Left lobe of liver (tissue), 2 donors: ENCODE results near the gene FAM107A. TPM values are rescaled to one million over a fixed set of nuclear protein-coding genes. Genes with fewer than 3 reads are reported as not detected.

Source experiments
- ATAC-seq: fragments of 200-7000 bp; cut with Tn5 transposase; one replicate; pipeline ENCODE4 v1.9.1; 2020; ENCODE audit warnings: mild to moderate bottlenecking, moderate library complexity
- DNase-seq: peaks from one replicate; pipeline ENCODE4 v3.0.0-alpha.2; 2020; ENCODE audit warnings: low spot score
- total RNA-seq: library from RNA; stranded (reverse); gene quantifications from one replicate; pipeline ENCODE4 v1.2.1, GENCODE V29; 2021
- donor health status: DM: no; HTN: no; CAD: no; lungs with moderate emphysema.
- donor health status: DM: no; HTN: yes; CAD: no.

FAM107A gene
- total RNA-seq, 1 donor from 2014 or later: 0.88 TPM

- peak; percentile 79 for DNase-seq
- ATAC-seq: peak; percentile 79
These were observed 16.9 kb upstream of the FAM107A start for GRCh38 chr3:58594117-58594516.

GRCh38 chr3:58591517-58592510 is 14.6 kb upstream of the FAM107A start:
- DNase-seq: no peak
- ATAC-seq: no peak

- ATAC-seq (no peak), DNase-seq (no peak)
These were observed 10.9 kb upstream of the FAM107A start for GRCh38 chr3:58588030-58588614.

GRCh38 chr3:58586776-58587192 is 9.6 kb upstream of the FAM107A start:
- no peak for DNase-seq
- no peak for ATAC-seq

- ATAC-seq (no peak), DNase-seq (no peak)
These were observed 8.8 kb upstream of the FAM107A start for GRCh38 chr3:58585994-58586393.

GRCh38 chr3:58585005-58585786 is 8.0 kb upstream of the FAM107A start:
- ATAC-seq: peak; percentile 97
- DNase-seq: peak; percentile 84

GRCh38 chr3:58584690-58585004 is 7.5 kb upstream of the FAM107A start:
- ATAC-seq (peak; percentile 45), DNase-seq (no peak)

- DNase-seq (no peak), ATAC-seq (no peak)
These were observed 4.3 kb upstream of the FAM107A start for GRCh38 chr3:58581328-58582091.

GRCh38 chr3:58580826-58581327 is 3.7 kb upstream of the FAM107A start:
- peak; percentile 30 for ATAC-seq
- DNase-seq: no peak

- DNase-seq (no peak), ATAC-seq (no peak)
These were observed 1.7 kb upstream of the FAM107A start for GRCh38 chr3:58578873-58579272.

- no peak for ATAC-seq
- no peak for DNase-seq
These were observed 475 bp downstream of the FAM107A start for GRCh38 chr3:58576716-58577115.

GRCh38 chr3:58575971-58576652 is 1.1 kb downstream of the FAM107A start:
- ATAC-seq: no peak
- no peak for DNase-seq

- DNase-seq: no peak
- no peak for ATAC-seq
These were observed 2.5 kb downstream of the FAM107A start for GRCh38 chr3:58574682-58575081.

- DNase-seq (no peak), ATAC-seq (no peak)
These were observed 3.1 kb downstream of the FAM107A start for GRCh38 chr3:58574106-58574505.

GRCh38 chr3:58573640-58574039 is 3.6 kb downstream of the FAM107A start:
- ATAC-seq: no peak
- DNase-seq: no peak

GRCh38 chr3:58572634-58573230 is 4.5 kb downstream of the FAM107A start:
- ATAC-seq (no peak), DNase-seq (no peak)

- no peak for ATAC-seq
These were observed 5.1 kb downstream of the FAM107A start for GRCh38 chr3:58572013-58572633.

GRCh38 chr3:58570851-58571250 is 6.3 kb downstream of the FAM107A start:
- DNase-seq: no peak
- ATAC-seq: no peak

More at GRCh38 chr3:58572013-58572633, 5.1 kb downstream of the FAM107A start:
- DNase-seq: no peak
